Activated CD8-positive, alpha-beta memory T cell treated with anti-CD3 and anti-CD28 coated beads for 48 hours (primary cell): ENCODE measurements around the gene PLCZ1.
"Not testable (repeated sequence)": the region's sequence is repeated elsewhere in the genome, so short reads cannot be mapped to it uniquely, and the experiment has no call there.

Experiments used
- DNase-seq, 3 experiments: peaks; one replicate each; pipeline ENCODE4 v3.0.0-alpha.2; 2020; ENCODE audit warnings: low read depth in 2 of 3, low spot score in 2 of 3

The PLCZ1 gene

GRCh38 chr12:18737819-18738218, at the start of gene PLCZ1, which contains the start of gene CAPZA3:
Gene PLCZ1 (minus strand): TSS chr12:18738012. CDS start chr12:18737371, 641 bp downstream.
Gene CAPZA3 (plus strand): TSS chr12:18738119. CDS start chr12:18738269, 150 bp downstream.
- DNase-seq, result no peak

GRCh38 chr12:18785465-18785864, 47.7 kb upstream of the PLCZ1 start:
- not testable (repeated sequence) for DNase-seq

- DNase-seq, result no peak
These were observed 45.0 kb upstream of the PLCZ1 start for GRCh38 chr12:18782827-18783226.

GRCh38 chr12:18766479-18766878, 28.7 kb upstream of the PLCZ1 start:
- not testable (repeated sequence) for DNase-seq

- DNase-seq, result no peak
These were observed 17.5 kb upstream of the PLCZ1 start for GRCh38 chr12:18755341-18755740.

GRCh38 chr12:18754124-18754707, 16.4 kb upstream of the PLCZ1 start:
- DNase-seq, result no peak

GRCh38 chr12:18753481-18754123, 15.8 kb upstream of the PLCZ1 start:
- DNase-seq, result no peak

GRCh38 chr12:18752947-18753346, 15.1 kb upstream of the PLCZ1 start:
- DNase-seq, result no peak

- no peak for DNase-seq
These were observed 14.6 kb upstream of the PLCZ1 start for GRCh38 chr12:18752280-18752920.

GRCh38 chr12:18751866-18752265, 14.1 kb upstream of the PLCZ1 start:
- DNase-seq, result no peak

GRCh38 chr12:18750085-18750484, 12.3 kb upstream of the PLCZ1 start:
- DNase-seq, result no peak

GRCh38 chr12:18749386-18749957, 11.7 kb upstream of the PLCZ1 start:
- no peak for DNase-seq

- no peak for DNase-seq
These were observed 10.1 kb upstream of the PLCZ1 start for GRCh38 chr12:18747895-18748294.

GRCh38 chr12:18731156-18731555, 6.7 kb downstream of the PLCZ1 start:
- no peak for DNase-seq

- no peak for DNase-seq
These were observed 14.1 kb downstream of the PLCZ1 start for GRCh38 chr12:18723752-18724151.

- no peak for DNase-seq
These were observed 16.4 kb downstream of the PLCZ1 start for GRCh38 chr12:18721452-18721851.

- no peak for DNase-seq
These were observed 17.1 kb downstream of the PLCZ1 start for GRCh38 chr12:18720690-18721089.

GRCh38 chr12:18719922-18720510, 17.8 kb downstream of the PLCZ1 start:
- DNase-seq, result no peak

GRCh38 chr12:18718462-18718861, 19.4 kb downstream of the PLCZ1 start:
- DNase-seq, result no peak

- no peak for DNase-seq
These were observed 21.6 kb downstream of the PLCZ1 start for GRCh38 chr12:18716236-18716635.

- no peak for DNase-seq
These were observed 31.0 kb downstream of the PLCZ1 start for GRCh38 chr12:18706798-18707197.

- no peak for DNase-seq
These were observed 33.9 kb downstream of the PLCZ1 start for GRCh38 chr12:18703911-18704310.
